ENCODE measurements around the gene TLR3.
"Not testable (repeated sequence)": the region's sequence is repeated elsewhere in the genome, so short reads cannot be mapped to it uniquely, and the experiment has no call there.

TLR3 gene

DNA sequence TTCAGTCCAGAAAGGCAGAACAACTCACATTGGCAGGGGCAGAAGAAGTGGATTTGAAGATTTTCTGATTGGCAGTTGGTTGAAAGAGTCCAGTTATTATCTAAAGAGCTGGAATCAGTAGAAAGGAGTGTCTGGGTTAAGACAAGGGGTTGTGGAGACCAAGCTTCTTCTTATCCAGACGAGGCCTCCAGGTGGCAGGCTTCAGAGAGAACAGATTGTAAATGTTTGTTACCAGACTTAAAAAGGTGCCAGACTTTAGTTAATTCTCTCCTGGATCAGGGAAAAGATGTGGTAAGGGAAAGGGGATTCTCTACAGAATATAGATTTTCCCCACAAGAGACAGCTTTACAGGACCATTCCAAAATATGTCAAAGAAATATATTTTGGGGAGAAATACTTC is 36.7 kb upstream of the TLR3 start:
- no peak overlapping the region for H3K4me3 ChIP-seq (ENCODE audit: control insufficient read depth, low read depth, low read length)
- TF ChIP-seq, protein P1, sequence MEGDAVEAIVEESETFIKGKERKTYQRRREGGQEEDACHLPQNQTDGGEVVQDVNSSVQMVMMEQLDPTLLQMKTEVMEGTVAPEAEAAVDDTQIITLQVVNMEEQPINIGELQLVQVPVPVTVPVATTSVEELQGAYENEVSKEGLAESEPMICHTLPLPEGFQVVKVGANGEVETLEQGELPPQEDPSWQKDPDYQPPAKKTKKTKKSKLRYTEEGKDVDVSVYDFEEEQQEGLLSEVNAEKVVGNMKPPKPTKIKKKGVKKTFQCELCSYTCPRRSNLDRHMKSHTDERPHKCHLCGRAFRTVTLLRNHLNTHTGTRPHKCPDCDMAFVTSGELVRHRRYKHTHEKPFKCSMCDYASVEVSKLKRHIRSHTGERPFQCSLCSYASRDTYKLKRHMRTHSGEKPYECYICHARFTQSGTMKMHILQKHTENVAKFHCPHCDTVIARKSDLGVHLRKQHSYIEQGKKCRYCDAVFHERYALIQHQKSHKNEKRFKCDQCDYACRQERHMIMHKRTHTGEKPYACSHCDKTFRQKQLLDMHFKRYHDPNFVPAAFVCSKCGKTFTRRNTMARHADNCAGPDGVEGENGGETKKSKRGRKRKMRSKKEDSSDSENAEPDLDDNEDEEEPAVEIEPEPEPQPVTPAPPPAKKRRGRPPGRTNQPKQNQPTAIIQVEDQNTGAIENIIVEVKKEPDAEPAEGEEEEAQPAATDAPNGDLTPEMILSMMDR (conservative IDR thresholded peaks at IDR 0.05; ENCODE audit: control insufficient read depth, insufficient read depth, low read depth, low read length) = no peak
- no peak for DNase-seq (ENCODE audit: low read depth)

DNA sequence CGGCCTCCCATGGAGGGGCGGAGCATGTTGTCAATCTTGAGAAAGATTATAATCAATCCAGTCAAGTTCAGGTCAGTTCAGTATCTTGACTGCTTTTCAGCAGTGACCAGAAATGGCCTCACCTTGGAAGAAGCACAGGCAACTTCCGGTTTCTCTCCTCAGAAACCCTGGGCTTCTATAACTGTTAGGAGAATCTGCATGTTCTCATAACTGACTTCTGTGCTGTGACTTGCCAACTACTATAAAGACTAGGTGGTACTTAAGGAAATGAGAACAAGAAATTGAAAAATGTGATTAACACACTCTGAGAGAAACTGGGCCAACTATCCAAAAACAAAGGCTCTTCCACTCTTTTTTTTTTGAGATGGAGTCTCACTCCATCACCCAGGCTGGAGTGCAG is 35.9 kb upstream of the TLR3 start:
- TF ChIP-seq, protein P1 (conservative IDR thresholded peaks at IDR 0.05; ENCODE audit: control insufficient read depth, insufficient read depth, low read depth, low read length) = no peak
- no peak overlapping the region for H3K4me3 ChIP-seq (ENCODE audit: control insufficient read depth, low read depth, low read length)
- no peak for DNase-seq (ENCODE audit: low read depth)

DNA sequence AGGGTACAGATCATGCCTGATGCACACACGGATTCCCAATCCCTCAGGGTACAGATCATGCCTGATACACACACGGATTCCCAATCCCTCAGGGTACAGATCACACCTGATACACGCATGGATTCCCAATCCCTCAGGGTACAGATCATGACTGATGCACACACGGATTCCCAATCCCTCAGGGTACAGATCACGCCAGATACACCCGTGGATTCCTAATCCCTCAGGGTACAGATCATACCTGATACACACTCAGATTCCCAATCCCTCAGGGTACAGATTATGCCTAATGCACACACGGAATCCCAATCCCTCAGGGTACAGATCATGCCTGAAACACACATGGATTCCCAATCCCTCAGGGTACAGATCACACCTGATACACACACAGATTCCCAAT is 34.3 kb upstream of the TLR3 start:
- DNase-seq (ENCODE audit: low read depth); H3K4me3 ChIP-seq (ENCODE audit: control insufficient read depth, low read depth, low read length): not testable (repeated sequence)

DNA sequence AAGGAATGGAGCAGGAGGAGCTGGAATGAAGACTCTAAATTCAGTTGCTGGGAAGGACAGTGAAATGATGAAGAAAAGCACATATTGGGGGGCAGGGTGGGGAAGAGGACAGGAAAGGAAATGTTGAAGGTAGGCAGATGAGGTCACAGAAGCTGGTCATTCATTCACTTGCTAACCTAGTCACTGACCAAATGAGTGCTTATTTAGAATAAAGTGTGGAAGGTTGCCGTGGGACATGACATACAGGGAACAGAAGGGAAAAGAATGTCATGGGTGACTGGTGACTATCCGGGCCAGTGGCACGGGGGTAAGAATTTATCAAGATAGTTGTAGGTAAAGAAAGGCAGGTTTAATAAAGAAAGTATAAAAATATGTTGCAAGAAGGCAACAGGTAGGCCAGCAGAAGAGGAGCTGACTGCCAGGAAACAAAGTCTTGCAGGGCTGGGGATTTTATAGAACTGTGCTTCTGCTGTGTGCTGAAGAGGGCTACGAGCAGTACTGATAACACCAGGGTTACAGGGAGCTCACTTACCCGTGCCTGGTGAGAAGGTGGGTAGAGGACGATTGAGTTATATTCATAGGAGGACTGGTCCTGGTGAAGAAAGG is 31.9 kb upstream of the TLR3 start:
- H3K4me3 ChIP-seq (ENCODE audit: control insufficient read depth, low read depth, low read length) = no peak overlapping the region
- TF ChIP-seq, protein P1 (conservative IDR thresholded peaks at IDR 0.05; ENCODE audit: control insufficient read depth, insufficient read depth, low read depth, low read length) = no peak
- DNase-seq (ENCODE audit: low read depth) = no peak

DNA sequence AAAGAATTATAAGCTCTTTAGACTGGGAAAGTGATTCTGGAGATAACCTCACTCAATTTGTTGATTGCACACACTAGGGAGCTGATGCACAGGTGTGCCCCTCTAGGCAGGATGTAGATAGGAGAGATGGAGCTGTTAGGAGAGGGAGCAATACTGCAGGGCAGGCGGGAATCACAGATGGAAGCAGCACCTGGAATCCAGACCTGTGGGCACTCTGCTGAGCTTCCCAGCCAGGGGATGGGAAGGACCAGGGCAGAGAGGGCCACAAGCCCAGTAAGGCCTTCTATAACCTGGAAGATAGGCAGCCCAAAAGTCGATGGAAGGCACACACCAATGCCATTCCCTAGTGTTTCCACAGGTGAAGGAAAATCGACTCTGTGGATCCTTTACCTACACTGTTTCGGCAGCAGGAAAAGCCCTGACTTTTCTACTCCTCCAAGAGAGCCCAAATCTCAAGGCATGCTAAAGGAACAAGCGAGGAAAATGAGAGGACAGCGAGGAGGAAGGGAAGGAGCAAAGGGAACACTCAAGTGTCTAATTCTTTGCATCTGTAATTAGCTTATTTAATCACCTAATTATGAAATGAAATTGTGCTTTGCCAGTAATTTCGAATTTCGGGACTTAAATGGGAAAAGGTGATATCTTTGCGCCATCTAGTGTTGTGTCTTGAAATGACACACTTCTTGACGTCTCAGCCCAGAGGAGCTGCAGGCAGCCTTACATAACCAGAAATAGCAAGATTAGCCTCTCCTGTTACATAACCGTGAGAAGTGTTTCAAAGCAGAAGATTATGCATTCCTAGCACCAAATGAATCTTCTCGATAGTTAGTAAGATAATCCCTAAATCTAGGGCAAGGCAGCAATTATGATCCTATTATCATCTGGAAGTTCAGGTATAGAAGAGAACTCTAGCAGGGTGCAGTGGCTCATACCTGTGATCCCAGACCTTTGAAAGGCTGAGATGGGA is 31.0 kb upstream of the TLR3 start:
- H3K4me3 ChIP-seq (ENCODE audit: control insufficient read depth, low read depth, low read length) = no peak overlapping the region
- TF ChIP-seq, protein P1 (conservative IDR thresholded peaks at IDR 0.05; ENCODE audit: control insufficient read depth, insufficient read depth, low read depth, low read length) = peak; percentile 76
- DNase-seq (ENCODE audit: low read depth) = peak; percentile 79

DNA sequence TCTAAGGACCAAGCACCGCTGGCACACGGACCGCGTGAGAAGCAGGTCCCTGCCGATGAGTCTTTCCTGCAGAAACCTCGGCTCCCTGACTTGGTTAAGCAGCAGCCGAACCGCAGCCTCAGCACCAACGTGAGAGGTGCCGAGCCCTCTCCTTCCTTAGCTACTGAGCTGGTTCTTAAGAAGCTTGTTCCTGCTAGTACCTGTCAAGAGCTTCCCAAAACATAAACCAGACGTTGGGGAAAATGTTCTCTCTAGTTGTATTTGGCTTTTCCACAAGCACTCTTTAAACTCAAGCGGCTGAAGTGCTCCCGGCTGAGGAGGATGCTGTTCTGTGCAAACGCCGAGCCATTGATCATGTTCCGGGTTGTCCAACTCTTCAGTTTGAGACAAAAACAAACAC is 29.3 kb upstream of the TLR3 start:
- H3K4me3 ChIP-seq (ENCODE audit: control insufficient read depth, low read depth, low read length) = no peak overlapping the region
- TF ChIP-seq, protein P1 (conservative IDR thresholded peaks at IDR 0.05; ENCODE audit: control insufficient read depth, insufficient read depth, low read depth, low read length) = no peak
- DNase-seq (ENCODE audit: low read depth) = no peak

DNA sequence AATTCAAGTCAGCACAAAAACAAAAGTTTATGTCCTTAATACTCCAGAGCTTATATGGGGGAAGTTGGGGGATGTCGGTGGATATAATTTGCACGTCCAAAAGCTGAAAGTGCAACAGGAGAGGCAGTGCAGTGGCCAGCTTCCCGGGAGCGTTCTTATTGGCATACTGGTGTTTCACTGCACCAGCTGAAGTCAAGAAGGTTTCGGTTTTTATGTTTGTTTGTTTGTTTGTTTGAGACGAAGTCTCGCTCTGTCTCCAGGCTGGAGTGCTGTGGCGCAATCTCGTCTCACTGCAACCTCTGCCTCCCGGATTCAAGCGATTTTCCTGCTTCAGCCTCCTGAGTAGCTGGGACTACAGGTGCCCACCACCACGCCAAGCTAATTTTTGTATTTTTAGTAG is 28.6 kb upstream of the TLR3 start:
- TF ChIP-seq, protein P1 (conservative IDR thresholded peaks at IDR 0.05; ENCODE audit: control insufficient read depth, insufficient read depth, low read depth, low read length) = no peak
- DNase-seq (ENCODE audit: low read depth) = no peak
- no peak overlapping the region for H3K4me3 ChIP-seq (ENCODE audit: control insufficient read depth, low read depth, low read length)

DNA sequence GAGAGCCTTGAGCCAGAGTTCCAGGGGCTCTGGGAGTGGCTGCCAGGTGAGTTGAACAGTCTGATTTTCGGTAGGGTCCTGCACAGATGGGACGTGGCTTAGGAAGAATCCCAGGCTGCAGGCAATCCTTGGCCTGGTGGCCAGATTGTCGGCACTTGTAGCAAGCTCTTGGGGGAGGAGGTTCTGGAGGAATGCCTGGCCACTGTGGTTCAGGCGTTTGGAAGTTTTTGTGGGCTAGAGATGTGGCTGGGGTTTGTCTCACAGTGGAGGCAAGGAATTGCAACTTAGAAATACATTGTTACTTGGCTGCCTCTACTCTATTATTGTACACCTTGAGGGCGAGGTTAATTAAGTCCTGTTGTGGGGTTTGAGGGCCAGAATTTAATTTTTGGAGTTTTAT is 21.5 kb upstream of the TLR3 start:
- not testable (repeated sequence) for DNase-seq (ENCODE audit: low read depth); H3K4me3 ChIP-seq (ENCODE audit: control insufficient read depth, low read depth, low read length)

DNA sequence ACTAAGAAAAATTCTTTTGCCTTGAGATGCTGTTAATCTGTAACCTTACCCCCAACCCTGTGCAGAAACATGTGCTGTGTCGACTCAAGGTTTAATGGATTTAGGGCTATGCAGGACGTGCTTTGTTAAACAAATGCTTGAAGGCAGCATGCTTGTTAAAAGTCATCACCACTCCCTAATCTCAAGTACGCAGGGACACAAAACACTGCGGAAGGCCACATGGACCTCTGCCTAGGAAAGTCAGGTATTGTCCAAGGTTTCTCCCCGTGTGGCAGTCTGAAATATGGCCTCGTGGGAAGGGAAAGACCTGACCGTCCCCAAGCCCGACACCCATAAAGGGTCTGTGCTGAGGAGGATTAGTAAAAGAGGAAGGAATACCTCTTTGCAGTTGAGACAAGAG is 18.8 kb upstream of the TLR3 start:
- not testable (repeated sequence) for DNase-seq (ENCODE audit: low read depth); H3K4me3 ChIP-seq (ENCODE audit: control insufficient read depth, low read depth, low read length)

All from fibroblast of mammary gland (primary cell).